ENCODE measurements around the gene TUFM. TPM values are rescaled to one million over a fixed set of nuclear protein-coding genes. Genes with fewer than 3 reads are reported as not detected.

Gene TUFM
- total RNA-seq, 1 donor from 2014 or later = 169 TPM

GRCh38 chr16:28876019-28876659, 30.0 kb upstream of the TUFM start:
- no peaks in the 10 kb centered on the region for H3K36me3 ChIP-seq (ENCODE audit: control insufficient read depth, insufficient read depth, low read length)
- H3K4me3 ChIP-seq (ENCODE audit: low read depth, low read length) = no peak overlapping the region
- no peak for TF ChIP-seq CTCF (IDR thresholded peaks at IDR 0.05; ENCODE audit: insufficient read depth, low read length, poor library complexity, severe bottlenecking)
- no peak for DNase-seq (ENCODE audit: low read depth)
- H3K27me3 ChIP-seq (ENCODE audit: control insufficient read depth, insufficient read depth, low read length) = peaks cover 12% of the 10 kb centered on the region

DNA sequence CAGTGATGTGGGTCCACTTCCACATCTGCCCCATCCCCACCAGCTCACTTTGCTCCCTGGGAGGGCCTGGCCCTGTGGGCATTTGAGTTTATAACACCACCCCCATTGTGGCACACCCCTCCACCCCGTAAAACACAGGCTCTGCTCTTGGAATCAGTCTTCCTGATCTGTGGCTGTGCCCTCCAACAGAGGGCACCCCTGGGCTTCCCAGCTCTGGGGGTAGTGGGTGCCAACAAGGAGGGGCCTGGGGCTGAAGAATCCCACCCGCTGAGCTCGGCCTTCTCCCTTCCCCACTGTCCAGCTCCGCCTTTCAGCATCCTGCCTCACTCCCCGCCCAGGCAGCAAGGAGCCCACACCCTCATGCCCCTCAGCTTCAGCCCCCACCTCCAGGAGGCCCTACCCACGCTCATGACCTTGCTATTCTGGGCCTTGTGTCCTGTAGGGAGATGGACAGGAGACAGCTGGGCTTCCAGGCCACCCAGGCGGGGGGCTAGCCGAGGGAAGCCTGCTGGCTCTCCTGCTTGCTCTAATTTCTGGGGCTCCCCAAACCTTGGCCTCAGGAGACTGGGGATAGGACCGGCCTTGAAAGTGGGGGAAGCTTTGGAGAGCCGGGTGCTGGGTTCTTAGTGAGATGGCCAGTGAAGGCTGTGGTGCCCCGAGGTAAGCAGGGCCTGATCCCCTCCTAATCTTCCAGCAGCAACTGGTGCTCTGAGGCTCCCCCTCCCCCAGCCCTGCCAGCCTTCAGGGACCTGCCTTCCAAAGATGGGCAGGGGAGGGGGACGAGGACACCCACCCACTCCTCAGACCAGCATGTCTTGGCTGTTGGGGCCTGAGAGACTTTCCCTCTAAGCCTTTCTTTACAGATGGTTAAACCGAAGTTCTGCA, 29.2 kb upstream of the TUFM start:
- no peak overlapping the region for H3K4me3 ChIP-seq (ENCODE audit: low read depth, low read length)
- H3K36me3 ChIP-seq (ENCODE audit: control insufficient read depth, insufficient read depth, low read length) = no peaks in the 10 kb centered on the region
- no peak for DNase-seq (ENCODE audit: low read depth)
- no peak for TF ChIP-seq CTCF (IDR thresholded peaks at IDR 0.05; ENCODE audit: insufficient read depth, low read length, poor library complexity, severe bottlenecking)
- H3K27me3 ChIP-seq (ENCODE audit: control insufficient read depth, insufficient read depth, low read length) = peaks cover 4% of the 10 kb centered on the region

- TF ChIP-seq CTCF (IDR thresholded peaks at IDR 0.05; ENCODE audit: insufficient read depth, low read length, poor library complexity, severe bottlenecking) = no peak
- DNase-seq (ENCODE audit: low read depth) = no peak
- Histone ChIP-seq H3K27me3 (ENCODE audit: control insufficient read depth, insufficient read depth, low read length) (no peaks in the 10 kb centered on the region), H3K36me3 (ENCODE audit: control insufficient read depth, insufficient read depth, low read length) (peaks cover 2% of the 10 kb centered on the region), H3K4me3 (ENCODE audit: low read depth, low read length) (no peak overlapping the region)
Observed at GRCh38 chr16:28874406-28874805, 28.3 kb upstream of the TUFM start.

- TF ChIP-seq CTCF (IDR thresholded peaks at IDR 0.05; ENCODE audit: insufficient read depth, low read length, poor library complexity, severe bottlenecking) = peak; percentile 74
- Histone ChIP-seq H3K27me3 (ENCODE audit: control insufficient read depth, insufficient read depth, low read length) (no peaks in the 10 kb centered on the region), H3K36me3 (ENCODE audit: control insufficient read depth, insufficient read depth, low read length) (peaks cover 6% of the 10 kb centered on the region), H3K4me3 (ENCODE audit: low read depth, low read length) (no peak overlapping the region)
- no peak for DNase-seq (ENCODE audit: low read depth)
Observed at GRCh38 chr16:28873543-28874201, 27.5 kb upstream of the TUFM start.

DNA sequence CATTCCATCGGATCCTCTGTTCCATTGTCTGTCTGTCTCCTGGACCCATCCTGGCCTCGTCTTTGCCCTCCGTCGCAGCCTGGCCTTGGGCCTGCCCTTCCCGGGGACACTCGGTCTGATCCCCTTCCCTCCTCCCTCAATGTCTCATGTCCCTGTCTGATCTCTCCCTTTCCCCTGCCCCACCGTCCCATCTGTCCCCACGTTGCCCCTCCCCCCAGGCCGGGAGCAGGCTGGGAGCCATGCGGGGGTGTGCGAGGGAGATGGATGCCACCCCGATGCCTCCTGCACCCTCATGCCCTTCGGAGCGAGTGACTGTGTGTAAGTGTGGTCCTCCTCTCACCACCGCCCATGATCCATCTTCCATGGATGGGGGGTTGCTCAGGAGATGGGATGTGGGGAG, 26.8 kb upstream of the TUFM start:
- Histone ChIP-seq H3K27me3 (ENCODE audit: control insufficient read depth, insufficient read depth, low read length) (no peaks in the 10 kb centered on the region), H3K36me3 (ENCODE audit: control insufficient read depth, insufficient read depth, low read length) (peaks cover 6% of the 10 kb centered on the region), H3K4me3 (ENCODE audit: low read depth, low read length) (no peak overlapping the region)
- DNase-seq (ENCODE audit: low read depth) = no peak
- no peak for TF ChIP-seq CTCF (IDR thresholded peaks at IDR 0.05; ENCODE audit: insufficient read depth, low read length, poor library complexity, severe bottlenecking)

Measured in kidney epithelial cell (primary cell).